HG02852 (cell line): ENCODE data around the gene PARG.
"Not testable (repeated sequence)": the region's sequence is repeated elsewhere in the genome, so short reads cannot be mapped to it uniquely, and the experiment has no call there.

Experiments
- ATAC-seq: cut with Tn5 transposase; IDR thresholded peaks from one replicate; pipeline ENCODE4 v1.9.1; 2021; ENCODE audit warnings: mild to moderate bottlenecking, moderate library complexity; ENCODE audit not compliant: unreplicated experiment

PARG gene

DNA sequence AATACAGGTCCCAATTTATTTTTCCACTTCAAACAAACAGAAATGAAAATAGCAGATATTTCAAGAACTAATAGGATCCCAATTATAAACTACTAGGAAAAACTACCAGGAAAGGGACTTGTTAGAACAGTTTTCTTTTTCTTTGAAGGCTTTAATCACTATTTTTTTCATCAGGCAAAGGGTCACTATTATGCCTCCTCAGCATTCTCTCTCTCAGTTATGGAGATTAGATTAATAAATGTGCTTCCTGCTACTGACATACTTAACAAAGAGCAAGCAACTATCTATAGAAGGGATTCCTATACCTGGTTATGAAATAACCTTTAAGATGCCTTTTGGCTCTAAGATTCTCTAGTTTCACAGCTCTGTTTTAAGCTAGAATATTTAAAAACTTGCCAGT, 108.7 kb downstream of the PARG start:
- ATAC-seq, result no peak

GRCh38 chr10:49831352-49832035, 110.3 kb downstream of the PARG start:
- ATAC-seq, result no peak

DNA sequence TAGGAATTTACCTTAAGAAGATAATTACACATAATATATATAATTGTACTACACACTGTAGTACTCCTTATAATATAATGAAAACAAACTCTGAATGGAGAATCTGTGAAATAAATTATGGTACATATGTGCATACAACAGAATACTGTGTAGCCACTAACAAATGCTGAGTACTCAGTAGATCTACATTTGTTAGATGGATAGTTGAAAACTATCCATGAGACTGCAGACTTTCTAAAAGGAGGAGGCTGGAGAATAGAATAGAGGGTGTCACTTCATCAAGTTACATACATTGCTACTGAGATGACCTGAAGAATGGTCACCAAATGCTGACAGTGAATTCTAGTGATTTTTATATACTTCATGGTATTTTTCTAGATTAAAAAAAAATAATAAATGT, 111.0 kb downstream of the PARG start:
- ATAC-seq, result no peak

GRCh38 chr10:49830016-49830415, 111.8 kb downstream of the PARG start:
- no peak for ATAC-seq

- no peak for ATAC-seq
These were observed 114.5 kb downstream of the PARG start for GRCh38 chr10:49827297-49827696.

DNA sequence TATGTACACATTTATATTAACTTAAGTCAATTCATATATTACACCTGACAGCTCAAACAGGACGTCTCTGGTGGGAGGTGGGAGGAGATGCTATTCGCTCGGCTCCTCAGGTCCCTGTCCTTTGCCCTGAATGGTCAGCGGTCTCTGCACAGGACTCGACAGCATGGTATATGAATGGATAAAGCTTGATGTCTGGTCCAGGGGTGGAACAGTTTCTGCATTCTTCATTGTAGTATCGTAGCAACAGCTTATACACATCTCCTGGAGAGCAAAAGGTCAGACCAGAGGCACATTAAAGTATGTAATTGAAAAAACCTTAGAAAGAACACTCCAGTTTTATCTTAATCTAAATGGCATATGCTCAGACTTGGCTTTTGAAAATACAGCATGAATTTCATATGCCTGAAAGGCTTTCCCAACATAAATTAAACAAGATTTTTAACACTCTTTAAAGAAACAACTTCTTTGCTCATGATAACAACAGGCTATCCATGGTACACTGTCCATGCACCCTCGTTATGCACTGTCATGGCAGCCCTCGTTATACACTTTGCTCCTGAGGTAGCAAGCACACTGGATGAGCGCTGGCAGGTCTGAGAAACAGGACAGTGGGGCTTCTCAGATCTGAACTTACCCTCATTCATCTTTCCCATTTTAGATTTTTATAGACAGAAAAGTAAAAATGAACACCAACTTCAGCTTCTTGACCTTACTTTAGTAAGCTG, 122.4 kb downstream of the PARG start:
- ATAC-seq, result no peak

GRCh38 chr10:49817845-49818244, 124.0 kb downstream of the PARG start:
- ATAC-seq, result no peak

DNA sequence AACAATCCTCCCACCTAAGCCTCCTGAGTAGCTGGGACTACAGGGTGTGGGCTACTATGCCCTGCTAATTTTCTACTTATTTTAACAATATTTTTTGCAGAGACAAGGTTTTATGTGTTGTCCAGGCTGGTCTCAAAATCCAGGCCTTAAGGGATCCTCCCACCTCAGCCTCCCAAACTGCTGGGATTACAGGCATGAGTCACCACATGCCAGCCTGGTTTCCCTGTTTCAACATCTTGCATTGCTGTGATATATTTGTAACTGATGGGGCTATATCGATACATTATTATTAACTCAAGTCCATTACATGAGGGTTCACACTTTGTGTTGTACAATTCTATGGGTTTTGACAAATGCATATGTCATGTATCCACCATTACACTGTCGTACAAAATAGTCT, 137.8 kb downstream of the PARG start:
- ATAC-seq, result no peak

DNA sequence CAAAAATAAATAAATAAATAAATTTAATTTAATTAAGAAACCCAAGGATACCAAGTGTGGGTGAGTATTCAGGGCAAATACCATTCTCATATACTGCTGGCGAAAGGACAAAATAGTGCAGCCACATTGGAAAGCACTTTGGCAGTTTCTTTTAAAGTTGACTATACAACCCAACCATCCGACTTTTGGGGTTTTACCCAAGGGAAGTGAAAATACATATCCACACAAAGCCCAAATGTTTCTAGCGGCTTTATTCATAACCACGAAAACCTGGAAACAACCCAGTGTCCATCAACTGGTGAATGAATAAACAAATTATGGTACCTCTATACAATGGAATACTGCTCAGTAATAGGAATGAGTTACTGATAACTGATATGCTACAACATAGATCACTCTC, 143.6 kb downstream of the PARG start:
- ATAC-seq, result no peak

- no peak for ATAC-seq
These were observed 150.7 kb downstream of the PARG start for GRCh38 chr10:49791100-49791499.

DNA sequence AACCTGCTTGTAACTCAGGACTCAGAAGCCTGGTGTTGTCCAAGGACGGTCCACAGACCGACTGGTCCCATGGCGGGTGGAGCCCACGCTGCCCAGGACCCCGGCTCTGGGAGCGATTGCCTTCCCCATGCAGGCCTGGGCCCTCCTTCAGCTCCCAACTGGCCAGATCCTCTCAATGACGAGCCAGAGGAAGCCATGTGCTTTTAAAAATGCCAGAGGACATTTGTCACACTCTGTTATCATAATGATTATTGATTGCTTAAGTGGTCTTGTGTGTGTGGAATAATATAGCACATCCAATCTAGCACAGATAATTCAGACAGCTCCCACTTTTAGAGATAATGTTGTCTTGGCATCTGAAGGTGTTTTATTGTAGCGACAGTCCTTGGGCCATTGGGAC, 157.1 kb downstream of the PARG start:
- no peak for ATAC-seq

GRCh38 chr10:49783645-49784044, 158.2 kb downstream of the PARG start:
- ATAC-seq, result no peak

- no peak for ATAC-seq
These were observed 160.6 kb downstream of the PARG start for GRCh38 chr10:49781247-49781646.

DNA sequence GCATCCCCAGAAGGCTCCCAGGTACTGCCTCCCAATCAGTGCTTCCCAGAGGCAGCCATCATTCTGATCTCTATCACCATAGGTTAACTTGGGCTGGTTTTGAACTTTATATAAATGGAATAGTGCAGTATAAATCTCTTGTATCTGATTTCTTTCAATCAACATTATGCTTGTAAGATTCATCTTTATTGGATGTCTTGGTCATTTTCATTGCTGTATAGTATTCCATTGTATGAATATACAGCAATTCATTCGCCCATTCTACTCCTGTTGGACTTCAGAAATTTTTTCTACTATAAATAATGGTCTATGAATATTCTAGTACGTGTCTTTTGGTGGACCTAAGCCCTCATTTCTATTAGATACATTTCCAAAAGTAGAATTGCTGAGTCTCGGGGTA, 163.6 kb downstream of the PARG start:
- ATAC-seq, result no peak

DNA sequence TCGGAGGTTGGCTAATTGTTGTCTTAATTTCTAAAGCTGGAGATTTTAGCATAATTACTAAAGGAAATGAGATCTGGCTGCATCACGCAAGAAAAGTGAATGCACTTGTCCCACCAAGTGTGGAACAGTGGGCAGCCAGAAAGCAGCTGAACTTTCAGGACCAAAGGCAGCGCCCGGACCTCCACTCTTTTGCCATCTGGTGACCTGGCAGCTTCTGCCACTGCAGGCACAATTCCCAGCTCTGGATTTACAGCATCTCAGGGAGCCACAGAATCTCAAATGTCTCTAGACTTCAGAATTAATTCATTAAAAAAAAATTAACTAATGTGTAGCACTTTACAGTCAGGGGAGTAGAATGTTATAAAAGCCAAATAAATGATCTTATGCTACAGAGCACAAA, 165.0 kb downstream of the PARG start:
- ATAC-seq, result no peak

DNA sequence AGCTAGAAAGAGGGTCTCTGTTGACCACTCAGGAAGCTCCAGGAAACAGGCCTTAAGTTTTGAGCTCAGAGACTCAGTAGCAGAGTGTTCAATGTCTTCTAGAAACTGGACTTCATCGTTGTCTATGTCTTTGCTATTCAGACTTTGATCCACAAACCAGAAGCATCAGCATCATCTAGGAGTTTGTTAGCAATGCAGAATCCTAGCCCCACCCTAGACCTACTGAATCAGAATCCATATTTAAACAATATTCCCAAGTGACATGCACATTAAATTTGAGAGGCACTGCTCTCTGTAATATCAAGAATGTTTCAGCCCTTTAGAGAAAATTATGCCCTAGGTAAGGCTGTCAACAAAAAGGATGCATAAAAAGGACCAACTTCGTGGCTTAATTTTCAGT, 166.8 kb downstream of the PARG start:
- ATAC-seq, result no peak

DNA sequence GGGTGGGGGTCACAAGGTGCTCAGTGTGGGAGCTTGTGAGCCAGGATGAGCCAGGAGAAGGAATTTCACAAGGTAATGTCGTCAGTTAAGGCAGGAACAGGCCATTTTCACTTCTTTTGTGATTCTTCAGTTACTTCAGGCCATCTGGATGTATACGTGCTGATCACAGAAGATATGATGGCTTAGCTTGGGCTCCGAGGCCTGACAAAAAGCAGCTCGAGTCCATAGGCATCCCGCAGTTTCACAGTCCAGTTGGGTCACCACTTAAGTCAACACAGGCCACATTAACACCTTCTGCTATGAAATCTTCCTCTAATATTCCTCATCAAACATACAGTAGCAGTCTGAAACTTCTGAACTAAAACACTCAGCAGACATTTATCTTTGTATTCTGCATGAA, 168.9 kb downstream of the PARG start:
- ATAC-seq, result not testable (repeated sequence)

DNA sequence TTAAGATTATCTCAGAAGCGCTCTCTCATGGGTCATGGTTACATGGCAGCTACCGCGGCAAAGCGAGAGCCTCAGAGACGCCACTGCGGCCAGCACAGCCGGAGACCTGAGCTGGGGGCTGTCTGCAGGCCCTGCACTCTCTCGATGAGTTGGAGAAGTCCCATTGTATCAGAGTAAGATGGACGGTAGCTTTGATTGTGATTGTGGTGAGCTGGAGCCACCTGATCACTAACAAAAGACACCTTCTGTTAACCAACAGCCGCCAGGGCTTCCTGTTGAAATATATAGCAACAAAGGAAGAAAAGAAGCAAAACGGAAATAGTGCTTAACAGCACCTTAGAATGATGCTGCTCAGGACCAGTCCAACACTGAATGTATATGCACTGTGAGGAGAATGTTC, 170.8 kb downstream of the PARG start:
- not testable (repeated sequence) for ATAC-seq

DNA sequence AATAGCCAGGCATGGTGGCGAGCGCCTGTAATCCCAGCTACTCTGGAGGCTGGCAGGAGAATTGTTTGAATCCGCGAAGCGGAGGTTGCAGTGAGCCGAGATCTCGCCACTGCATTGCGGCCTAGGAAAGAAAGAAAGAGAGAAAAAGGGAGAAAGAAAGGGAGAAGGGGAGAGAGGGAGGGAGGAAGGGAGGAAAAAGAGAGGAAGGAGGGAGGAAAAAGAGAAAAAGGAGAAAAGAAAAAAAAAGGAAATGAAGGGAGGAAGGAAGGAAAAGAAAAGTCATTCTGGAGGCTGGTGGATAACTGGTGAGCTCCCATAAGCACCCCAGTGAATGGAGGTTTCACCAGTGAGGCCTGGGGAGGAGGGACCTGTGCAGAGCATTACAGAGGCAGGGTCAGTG, 172.1 kb downstream of the PARG start:
- no peak for ATAC-seq

GRCh38 chr10:49768731-49769130, 173.1 kb downstream of the PARG start:
- no peak for ATAC-seq

DNA sequence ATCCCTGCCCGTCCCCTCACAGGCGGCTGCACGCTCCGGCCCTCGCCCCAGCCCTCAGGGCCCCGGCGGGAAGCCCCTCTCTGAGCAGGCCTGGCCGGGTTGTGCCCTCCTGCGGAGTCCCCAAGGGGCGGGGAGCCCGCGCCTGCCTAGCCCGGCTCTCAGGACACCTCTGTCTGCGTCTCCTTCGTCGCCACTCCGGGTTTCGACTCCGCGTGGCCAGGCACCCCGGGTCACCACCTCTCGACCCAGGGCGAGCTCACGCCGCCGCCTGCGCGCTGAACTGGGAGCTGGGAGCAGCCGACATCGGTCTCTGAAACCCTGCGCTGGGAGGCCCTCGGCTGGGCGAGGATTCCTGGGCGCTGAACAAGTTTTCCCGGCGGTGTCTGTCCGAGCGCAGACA, 173.5 kb downstream of the PARG start:
- no peak for ATAC-seq
